Hepatocyte (in vitro differentiated cells): ENCODE data around the gene COL11A2.

ENCODE experiments used
- EZH2 ChIP-seq: fragments of 200-600 bp; sonication (generic); IDR thresholded peaks from 2 replicates; pipeline ENCODE4 v1.6.1; 2016; ENCODE audit warnings: antibody characterized with exemption, mild to moderate bottlenecking, borderline replicate concordance
- TF ChIP-seq, protein P1 (sequence below): fragments of 200-600 bp; sonication (generic); IDR thresholded peaks from 2 replicates; pipeline ENCODE4 v1.5.1; 2016; ENCODE audit warnings: antibody characterized with exemption, mild to moderate bottlenecking; ENCODE audit not compliant: poor library complexity

DNA sequence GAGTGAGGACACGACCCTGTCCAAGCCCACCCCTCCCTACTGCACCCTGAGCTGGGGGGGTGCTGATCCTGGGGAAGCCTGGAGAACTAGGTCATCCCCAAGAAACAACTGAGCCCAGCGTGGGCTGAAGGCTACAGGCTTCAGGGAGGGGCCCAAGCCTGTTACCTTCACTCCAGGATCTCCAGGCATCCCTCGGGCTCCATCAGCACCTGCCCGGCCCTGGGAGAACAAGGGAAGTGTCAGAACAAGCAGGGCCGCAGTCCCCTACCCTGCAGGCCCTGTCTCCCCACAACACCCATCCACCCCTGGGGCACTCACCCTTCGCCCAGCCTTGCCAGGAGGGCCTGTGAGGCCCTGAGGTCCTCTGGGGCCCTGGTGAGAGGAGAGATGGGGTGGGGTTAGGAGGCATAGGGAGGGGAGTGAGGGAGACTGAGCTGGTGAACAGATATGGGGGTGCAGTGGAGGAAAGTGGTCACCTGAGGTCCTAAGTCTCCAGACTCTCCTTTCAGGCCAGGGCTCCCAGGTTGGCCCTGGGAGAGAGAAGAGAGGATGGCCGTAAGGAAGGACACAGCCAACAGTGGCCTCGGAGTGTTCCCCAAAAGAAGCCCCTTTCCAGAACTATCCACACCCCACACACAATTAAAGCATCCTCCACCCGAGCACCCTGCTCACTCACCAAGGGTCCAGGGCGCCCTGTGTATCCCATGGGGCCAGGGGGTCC, 13.4 kb downstream of the COL11A2 start:
- TF ChIP-seq EZH2: no peak
- TF ChIP-seq, protein P1, sequence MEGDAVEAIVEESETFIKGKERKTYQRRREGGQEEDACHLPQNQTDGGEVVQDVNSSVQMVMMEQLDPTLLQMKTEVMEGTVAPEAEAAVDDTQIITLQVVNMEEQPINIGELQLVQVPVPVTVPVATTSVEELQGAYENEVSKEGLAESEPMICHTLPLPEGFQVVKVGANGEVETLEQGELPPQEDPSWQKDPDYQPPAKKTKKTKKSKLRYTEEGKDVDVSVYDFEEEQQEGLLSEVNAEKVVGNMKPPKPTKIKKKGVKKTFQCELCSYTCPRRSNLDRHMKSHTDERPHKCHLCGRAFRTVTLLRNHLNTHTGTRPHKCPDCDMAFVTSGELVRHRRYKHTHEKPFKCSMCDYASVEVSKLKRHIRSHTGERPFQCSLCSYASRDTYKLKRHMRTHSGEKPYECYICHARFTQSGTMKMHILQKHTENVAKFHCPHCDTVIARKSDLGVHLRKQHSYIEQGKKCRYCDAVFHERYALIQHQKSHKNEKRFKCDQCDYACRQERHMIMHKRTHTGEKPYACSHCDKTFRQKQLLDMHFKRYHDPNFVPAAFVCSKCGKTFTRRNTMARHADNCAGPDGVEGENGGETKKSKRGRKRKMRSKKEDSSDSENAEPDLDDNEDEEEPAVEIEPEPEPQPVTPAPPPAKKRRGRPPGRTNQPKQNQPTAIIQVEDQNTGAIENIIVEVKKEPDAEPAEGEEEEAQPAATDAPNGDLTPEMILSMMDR: no peak
